ENCODE results near the gene DMKN.

DNA sequence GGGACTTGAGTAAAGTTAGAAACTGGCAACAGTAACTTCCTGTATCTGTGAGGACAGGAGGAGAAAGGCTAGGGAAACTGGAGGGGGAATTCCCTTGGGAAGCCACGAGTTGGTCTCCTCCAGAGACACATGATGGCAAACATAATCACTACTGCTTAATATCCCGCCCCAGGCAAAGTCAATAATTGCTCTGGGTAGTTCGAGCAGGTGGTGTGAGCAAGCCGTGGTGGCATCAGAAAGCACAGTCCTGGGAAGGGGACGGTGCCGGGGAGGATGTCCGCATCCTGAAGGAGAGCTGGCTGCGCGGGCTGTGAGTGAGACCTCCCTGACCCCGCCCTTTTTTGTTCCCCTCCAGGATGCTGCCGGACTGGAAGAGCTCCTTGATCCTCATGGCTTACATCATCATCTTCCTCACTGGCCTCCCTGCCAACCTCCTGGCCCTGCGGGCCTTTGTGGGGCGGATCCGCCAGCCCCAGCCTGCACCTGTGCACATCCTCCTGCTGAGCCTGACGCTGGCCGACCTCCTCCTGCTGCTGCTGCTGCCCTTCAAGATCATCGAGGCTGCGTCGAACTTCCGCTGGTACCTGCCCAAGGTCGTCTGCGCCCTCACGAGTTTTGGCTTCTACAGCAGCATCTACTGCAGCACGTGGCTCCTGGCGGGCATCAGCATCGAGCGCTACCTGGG lies 63.9 kb downstream of the DMKN start:
- TF ChIP-seq CTCF (IDR thresholded peaks at IDR 0.05) = no peak
- TF ChIP-seq POLR2AphosphoS5 (IDR thresholded peaks at IDR 0.05; ENCODE audit: low read depth, low read length) = no peak
- no peak for TF ChIP-seq REST (IDR thresholded peaks at IDR 0.05; ENCODE audit: insufficient read depth in 1 of 2, low read depth in 2 of 2, low read length in 1 of 2)
- no peak for TF ChIP-seq SIN3A (IDR thresholded peaks at IDR 0.05; ENCODE audit: borderline replicate concordance, insufficient read depth, low read depth, low read length)
- no peak for TF ChIP-seq TCF7L2 (IDR thresholded peaks at IDR 0.05; ENCODE audit: low read depth, low read length)

Measured in Panc1 (cell line).